ENCODE data around the gene PIN1.
"Not testable (repeated sequence)": the region's sequence is repeated elsewhere in the genome, so short reads cannot be mapped to it uniquely, and the experiment has no call there.

PIN1 gene

DNA sequence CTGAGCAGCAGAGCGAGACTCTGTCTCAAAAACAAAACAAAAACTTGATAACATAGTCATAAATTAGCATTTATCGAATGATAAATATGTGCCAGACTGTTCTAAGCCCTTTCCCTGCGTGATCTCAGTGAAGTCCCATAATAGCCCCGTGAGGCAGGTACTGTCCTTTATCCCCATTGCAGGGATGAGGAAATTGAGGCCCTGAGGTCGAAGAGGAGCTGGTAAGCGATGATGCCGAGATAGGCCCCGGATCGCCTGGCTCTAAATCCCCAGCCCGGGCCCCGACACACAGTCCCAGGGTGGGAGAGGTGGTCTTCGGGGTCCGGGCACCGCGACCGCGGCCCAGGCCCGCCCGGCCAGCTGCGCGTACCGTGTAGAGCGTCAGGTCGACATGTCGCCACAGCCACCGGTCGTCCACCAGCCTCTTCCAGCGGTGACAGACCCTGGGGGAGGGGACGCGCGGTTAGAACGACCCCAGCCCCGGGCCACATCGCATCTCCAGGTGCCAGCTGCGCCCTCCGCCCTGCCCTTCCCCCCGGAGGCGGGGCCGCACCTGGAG, 16.9 kb upstream of the PIN1 start:
- no peaks in the 10 kb centered on the region for H3K9me3 ChIP-seq (ENCODE audit: control insufficient read depth in 5 of 5, low read length in 5 of 5)
- H3K36me3 ChIP-seq (ENCODE audit: control insufficient read depth in 5 of 5, insufficient read depth in 5 of 5, low read length in 5 of 5), result peaks cover 0 to 6% (median 0%) of the 10 kb centered on the region in 5 donors
- H3K27me3 ChIP-seq (ENCODE audit: control insufficient read depth in 5 of 5, insufficient read depth in 4 of 5, low read length in 5 of 5), result no peaks in the 10 kb centered on the region
- peak overlapping the region; percentile 75 to 96 (median 89) for H3K4me3 ChIP-seq (ENCODE audit: low read depth in 1 of 5, low read length in 5 of 5)
- H3K4me1 ChIP-seq (ENCODE audit: control insufficient read depth in 5 of 5, insufficient read depth in 5 of 5, low read length in 5 of 5), result peaks cover 2 to 26% (median 18%) of the 10 kb centered on the region in 5 donors
- H3K9ac ChIP-seq (ENCODE audit: low read length in 5 of 5), result peak overlapping the region in 4 of 5 donors; percentile 88 to 98 (median 95)
- peak overlapping the region; percentile 84 for H3K27ac ChIP-seq (ENCODE audit: low read depth, low read length)

DNA sequence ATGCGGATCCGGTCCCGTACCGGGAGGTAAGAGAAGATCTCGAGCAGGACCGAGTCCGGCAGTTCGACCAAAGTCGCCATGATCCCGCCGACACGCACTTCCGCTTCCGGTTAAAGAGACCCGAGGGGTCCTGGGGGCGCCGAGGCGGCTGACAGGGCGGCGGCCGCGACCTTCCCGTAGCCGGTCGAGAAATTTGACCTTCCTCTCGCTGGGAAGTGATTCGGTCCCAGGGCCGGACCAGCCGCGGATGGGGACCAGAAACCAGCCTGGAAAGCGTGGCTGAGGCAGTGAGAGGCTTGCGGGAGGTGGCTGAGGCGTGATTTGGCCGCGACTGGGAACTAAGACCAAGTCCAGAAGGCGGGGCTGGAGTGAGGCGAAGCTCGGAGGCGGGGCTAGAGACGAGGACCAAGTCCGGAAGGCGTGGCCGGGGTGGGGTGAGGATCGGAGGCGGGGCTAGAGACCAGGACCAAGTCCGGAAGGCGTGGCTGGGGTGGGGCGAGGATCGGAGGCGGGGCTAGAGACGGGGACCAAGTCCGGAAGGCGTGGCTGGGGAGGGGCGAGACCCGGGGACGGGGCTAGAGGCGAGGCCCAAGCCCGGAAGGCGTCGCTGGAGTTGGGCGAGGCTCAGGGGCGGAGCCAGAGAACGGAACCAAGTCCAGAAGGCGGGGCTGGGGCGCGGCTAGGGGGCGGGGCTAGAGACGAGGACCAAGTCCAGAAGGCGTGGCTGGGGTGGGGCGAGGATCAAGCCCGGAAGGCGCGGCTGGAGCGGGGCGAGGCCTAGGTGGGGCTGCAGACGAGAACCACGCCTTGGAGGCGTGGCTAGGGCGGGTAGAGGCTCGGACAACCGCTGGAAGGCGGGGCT, 16.2 kb upstream of the PIN1 start, which contains the start of gene FBXL12:
Gene FBXL12 (minus strand): TSS at position 346 of the 862 bp plus-strand sequence. CDS start 266 bp downstream, at position 80.
- H3K27ac ChIP-seq (ENCODE audit: low read depth, low read length), result peak within 1 kb of the TSS; percentile 84
- H3K9ac ChIP-seq (ENCODE audit: low read length in 5 of 5), result peak within 1 kb of the TSS in 4 of 5 donors; percentile 88 to 98 (median 95)
- H3K4me3 ChIP-seq (ENCODE audit: low read depth in 1 of 5, low read length in 5 of 5), result peak within 1 kb of the TSS; percentile 75 to 96 (median 89)
- H3K4me1 ChIP-seq (ENCODE audit: control insufficient read depth in 5 of 5, insufficient read depth in 5 of 5, low read length in 5 of 5), result peaks cover 2 to 26% (median 18%) of the 10 kb centered on the region in 5 donors
- H3K36me3 ChIP-seq (ENCODE audit: control insufficient read depth in 5 of 5, insufficient read depth in 5 of 5, low read length in 5 of 5), result peaks cover 0 to 3% (median 0%) of the 10 kb centered on the region in 5 donors
- no peaks in the 10 kb centered on the region for H3K27me3 ChIP-seq (ENCODE audit: control insufficient read depth in 5 of 5, insufficient read depth in 4 of 5, low read length in 5 of 5)
- H3K9me3 ChIP-seq (ENCODE audit: control insufficient read depth in 5 of 5, low read length in 5 of 5), result no peaks in the 10 kb centered on the region

DNA sequence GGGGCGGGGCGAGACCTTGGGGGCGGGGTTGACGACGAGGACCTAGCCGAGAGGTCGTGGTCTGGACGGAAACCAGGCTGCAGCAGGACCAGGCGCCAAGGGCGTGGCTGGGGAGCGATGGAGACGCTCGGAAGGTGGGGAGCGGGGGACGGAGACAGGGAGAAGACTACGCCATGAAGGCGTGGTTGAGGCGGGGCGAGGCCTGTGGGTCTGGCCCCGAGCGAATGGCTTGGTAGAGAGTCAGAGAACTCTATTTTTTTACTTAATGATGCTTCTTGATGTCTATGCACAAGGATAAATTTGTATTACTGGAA, 15.6 kb upstream of the PIN1 start:
- Histone ChIP-seq H3K9me3 (ENCODE audit: control insufficient read depth in 5 of 5, low read length in 5 of 5) (no peaks in the 10 kb centered on the region), H3K4me1 (ENCODE audit: control insufficient read depth in 5 of 5, insufficient read depth in 5 of 5, low read length in 5 of 5) (peaks cover 2 to 26% (median 18%) of the 10 kb centered on the region in 5 donors), H3K27ac (ENCODE audit: low read depth, low read length) (no peak overlapping the region), H3K9ac (ENCODE audit: low read length in 5 of 5) (no peak overlapping the region), H3K27me3 (ENCODE audit: control insufficient read depth in 5 of 5, insufficient read depth in 4 of 5, low read length in 5 of 5) (no peaks in the 10 kb centered on the region), H3K36me3 (ENCODE audit: control insufficient read depth in 5 of 5, insufficient read depth in 5 of 5, low read length in 5 of 5) (peaks cover 0 to 3% (median 0%) of the 10 kb centered on the region in 5 donors), H3K4me3 (ENCODE audit: low read depth in 1 of 5, low read length in 5 of 5) (peak overlapping the region in 3 of 5 donors; percentile 42 to 59 (median 50))

- Histone ChIP-seq H3K4me3 (ENCODE audit: low read depth in 1 of 5, low read length in 5 of 5) (peak overlapping the region in 1 of 5 donors; percentile 59), H3K4me1 (ENCODE audit: control insufficient read depth in 5 of 5, insufficient read depth in 5 of 5, low read length in 5 of 5) (peaks cover 2 to 26% (median 18%) of the 10 kb centered on the region in 5 donors)
- not testable (repeated sequence) for H3K27ac ChIP-seq (ENCODE audit: low read depth, low read length); H3K9me3 ChIP-seq (ENCODE audit: control insufficient read depth in 5 of 5, low read length in 5 of 5); H3K27me3 ChIP-seq (ENCODE audit: control insufficient read depth in 5 of 5, insufficient read depth in 4 of 5, low read length in 5 of 5); H3K36me3 ChIP-seq (ENCODE audit: control insufficient read depth in 5 of 5, insufficient read depth in 5 of 5, low read length in 5 of 5); H3K9ac ChIP-seq (ENCODE audit: low read length in 5 of 5)
These were observed 15.1 kb upstream of the PIN1 start for GRCh38 chr19:9820034-9820433.

DNA sequence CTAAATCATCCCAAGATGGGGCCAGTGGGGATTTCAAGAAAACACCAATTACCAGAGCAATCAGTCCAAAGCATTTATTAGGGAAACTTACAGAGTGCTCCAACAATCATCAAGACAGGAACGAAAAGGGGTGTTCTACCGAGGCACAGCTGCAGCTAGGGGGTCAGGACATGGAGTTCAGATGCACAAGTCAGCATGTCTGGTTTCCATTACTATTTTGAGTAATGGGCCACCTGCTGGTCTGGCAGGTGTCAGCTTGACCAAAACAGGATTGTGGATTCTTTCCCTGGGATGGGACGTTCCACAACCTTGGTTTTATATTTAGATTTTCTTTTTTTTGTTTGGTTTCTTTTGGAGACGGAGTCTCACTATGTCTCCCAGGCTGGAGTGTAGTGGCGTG, 11.3 kb upstream of the PIN1 start:
- Histone ChIP-seq H3K4me1 (ENCODE audit: control insufficient read depth in 5 of 5, insufficient read depth in 5 of 5, low read length in 5 of 5) (peaks cover 4 to 32% (median 29%) of the 10 kb centered on the region in 5 donors), H3K27me3 (ENCODE audit: control insufficient read depth in 5 of 5, insufficient read depth in 4 of 5, low read length in 5 of 5) (no peaks in the 10 kb centered on the region), H3K4me3 (ENCODE audit: low read depth in 1 of 5, low read length in 5 of 5) (no peak overlapping the region), H3K27ac (ENCODE audit: low read depth, low read length) (no peak overlapping the region), H3K36me3 (ENCODE audit: control insufficient read depth in 5 of 5, insufficient read depth in 5 of 5, low read length in 5 of 5) (peaks cover 0 to 3% (median 0%) of the 10 kb centered on the region in 5 donors), H3K9ac (ENCODE audit: low read length in 5 of 5) (no peak overlapping the region), H3K9me3 (ENCODE audit: control insufficient read depth in 5 of 5, low read length in 5 of 5) (no peaks in the 10 kb centered on the region)

DNA sequence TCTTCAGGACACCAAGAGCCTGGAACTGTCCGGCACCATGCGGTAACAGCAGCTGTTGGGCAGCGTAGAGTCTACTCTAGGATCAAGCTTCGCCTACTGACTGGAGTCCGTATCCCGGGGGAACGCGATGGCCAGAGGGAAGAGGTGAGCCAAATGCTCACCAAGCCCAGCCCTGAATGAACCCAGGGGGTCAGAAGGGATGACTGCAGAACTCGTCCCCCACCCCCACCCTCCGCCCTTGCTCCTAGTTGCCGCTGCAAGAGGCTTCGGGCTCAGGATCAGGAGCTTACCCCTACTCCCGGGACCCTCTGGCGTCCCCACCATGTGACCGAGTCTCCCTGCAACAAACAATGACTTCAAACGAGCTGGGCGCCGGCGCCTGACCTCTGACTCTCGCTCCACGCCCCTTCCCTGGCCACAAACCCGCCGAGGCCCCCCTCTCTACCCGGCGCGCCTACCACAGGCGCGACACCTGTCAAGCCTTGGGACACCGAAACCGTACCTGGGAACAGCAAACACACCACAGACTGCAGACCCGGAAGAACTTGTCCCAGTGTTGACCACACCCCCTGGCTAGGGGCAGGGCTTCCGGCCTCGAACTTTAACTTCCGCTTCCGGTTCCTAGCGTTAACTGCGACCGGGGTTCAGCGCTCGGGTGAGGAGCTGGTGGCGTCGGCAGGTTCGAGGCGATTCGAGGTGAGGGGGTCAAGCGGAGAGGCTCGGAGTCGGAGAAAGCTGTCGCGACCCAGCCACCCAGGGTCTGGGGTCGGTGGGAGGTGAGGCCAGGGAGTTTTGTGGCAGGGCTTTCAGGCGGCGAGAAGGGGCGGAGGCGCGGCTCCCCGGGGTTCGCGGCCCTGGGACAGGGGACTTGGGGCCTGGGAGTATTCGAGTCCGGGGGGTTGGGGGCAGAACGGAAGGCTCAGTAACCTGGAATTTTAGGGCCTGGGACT, 7.6 kb upstream of the PIN1 start, which contains the start of gene UBL5:
Gene UBL5 (plus strand): TSS at position 630 of the 950 bp plus-strand sequence. CDS start 420 bp downstream, outside the sequence.
- Histone ChIP-seq H3K27ac (ENCODE audit: low read depth, low read length) (peak within 1 kb of the TSS; percentile 61), H3K4me1 (ENCODE audit: control insufficient read depth in 5 of 5, insufficient read depth in 5 of 5, low read length in 5 of 5) (peaks cover 4 to 29% (median 27%) of the 10 kb centered on the region in 5 donors), H3K27me3 (ENCODE audit: control insufficient read depth in 5 of 5, insufficient read depth in 4 of 5, low read length in 5 of 5) (no peaks in the 10 kb centered on the region), H3K9me3 (ENCODE audit: control insufficient read depth in 5 of 5, low read length in 5 of 5) (no peaks in the 10 kb centered on the region), H3K36me3 (ENCODE audit: control insufficient read depth in 5 of 5, insufficient read depth in 5 of 5, low read length in 5 of 5) (peaks cover 0 to 16% (median 9%) of the 10 kb centered on the region in 5 donors), H3K4me3 (ENCODE audit: low read depth in 1 of 5, low read length in 5 of 5) (peak within 1 kb of the TSS; percentile 88 to 99 (median 96)), H3K9ac (ENCODE audit: low read length in 5 of 5) (peak within 1 kb of the TSS; percentile 81 to 96 (median 96))

GRCh38 chr19:9828551-9829063, 6.5 kb upstream of the PIN1 start:
- peak overlapping the region; percentile 81 to 96 (median 96) for H3K9ac ChIP-seq (ENCODE audit: low read length in 5 of 5)
- H3K9me3 ChIP-seq (ENCODE audit: control insufficient read depth in 5 of 5, low read length in 5 of 5), result no peaks in the 10 kb centered on the region
- H3K27me3 ChIP-seq (ENCODE audit: control insufficient read depth in 5 of 5, insufficient read depth in 4 of 5, low read length in 5 of 5), result no peaks in the 10 kb centered on the region
- H3K4me1 ChIP-seq (ENCODE audit: control insufficient read depth in 5 of 5, insufficient read depth in 5 of 5, low read length in 5 of 5), result peaks cover 4 to 29% (median 27%) of the 10 kb centered on the region in 5 donors
- H3K36me3 ChIP-seq (ENCODE audit: control insufficient read depth in 5 of 5, insufficient read depth in 5 of 5, low read length in 5 of 5), result peaks cover 0 to 16% (median 9%) of the 10 kb centered on the region in 5 donors
- H3K27ac ChIP-seq (ENCODE audit: low read depth, low read length), result no peak overlapping the region
- H3K4me3 ChIP-seq (ENCODE audit: low read depth in 1 of 5, low read length in 5 of 5), result peak overlapping the region; percentile 88 to 99 (median 96)

DNA sequence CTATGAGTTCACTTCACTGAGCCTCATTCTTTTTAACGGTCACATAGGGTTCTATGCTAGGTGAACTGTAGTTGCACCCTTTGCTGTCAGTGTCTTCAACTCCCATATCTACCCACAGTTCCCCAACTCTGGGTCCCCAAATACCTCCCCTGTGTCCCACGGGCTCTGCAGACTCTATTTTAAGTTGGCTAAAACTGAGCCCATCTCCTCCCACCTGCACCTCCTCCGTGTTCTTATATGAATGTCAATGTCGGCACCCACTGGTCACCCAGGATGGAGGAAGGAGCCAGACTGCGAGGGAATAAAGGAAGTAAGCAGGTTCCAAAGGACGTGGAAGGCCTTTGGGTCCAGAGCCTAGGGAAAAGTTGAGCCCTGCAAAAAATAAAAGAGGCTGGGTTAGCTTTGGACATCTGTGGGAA, 802 bp upstream of the PIN1 start:
- Histone ChIP-seq H3K36me3 (ENCODE audit: control insufficient read depth in 5 of 5, insufficient read depth in 5 of 5, low read length in 5 of 5) (peaks cover 0 to 28% (median 19%) of the 10 kb centered on the region in 5 donors), H3K9ac (ENCODE audit: low read length in 5 of 5) (peak overlapping the region in 1 of 5 donors; percentile 68), H3K27ac (ENCODE audit: low read depth, low read length) (no peak overlapping the region), H3K4me3 (ENCODE audit: low read depth in 1 of 5, low read length in 5 of 5) (peak overlapping the region; percentile 44 to 90 (median 87)), H3K27me3 (ENCODE audit: control insufficient read depth in 5 of 5, insufficient read depth in 4 of 5, low read length in 5 of 5) (no peaks in the 10 kb centered on the region), H3K9me3 (ENCODE audit: control insufficient read depth in 5 of 5, low read length in 5 of 5) (no peaks in the 10 kb centered on the region), H3K4me1 (ENCODE audit: control insufficient read depth in 5 of 5, insufficient read depth in 5 of 5, low read length in 5 of 5) (peaks cover 3 to 23% (median 17%) of the 10 kb centered on the region in 5 donors)

GRCh38 chr19:9835507-9835949, 410 bp downstream of the PIN1 start:
- Histone ChIP-seq H3K9me3 (ENCODE audit: control insufficient read depth in 5 of 5, low read length in 5 of 5) (no peaks in the 10 kb centered on the region), H3K36me3 (ENCODE audit: control insufficient read depth in 5 of 5, insufficient read depth in 5 of 5, low read length in 5 of 5) (peaks cover 0 to 26% (median 17%) of the 10 kb centered on the region in 5 donors), H3K27ac (ENCODE audit: low read depth, low read length) (no peak overlapping the region), H3K9ac (ENCODE audit: low read length in 5 of 5) (peak overlapping the region in 4 of 5 donors; percentile 68 to 87 (median 76)), H3K4me3 (ENCODE audit: low read depth in 1 of 5, low read length in 5 of 5) (peak overlapping the region; percentile 76 to 90 (median 82)), H3K27me3 (ENCODE audit: control insufficient read depth in 5 of 5, insufficient read depth in 4 of 5, low read length in 5 of 5) (no peaks in the 10 kb centered on the region), H3K4me1 (ENCODE audit: control insufficient read depth in 5 of 5, insufficient read depth in 5 of 5, low read length in 5 of 5) (peaks cover 3 to 28% (median 20%) of the 10 kb centered on the region in 5 donors)

All from subcutaneous abdominal adipose tissue (tissue), 5 donors.